Nephron progenitor cell (in vitro differentiated cells): Measurements from ENCODE around the gene KCNJ6.

ENCODE experiments used
- DNase-seq: peaks from one replicate; pipeline ENCODE4 v3.0.0; 2021
- H3K27ac Mint-ChIP-seq: 2 replicates; pipeline ENCODE4 v1.8.0; 2021; ENCODE audit warnings: mild to moderate bottlenecking, moderate library complexity, mixed read lengths
- H3K27me3 Mint-ChIP-seq: 2 replicates; pipeline ENCODE4 v1.8.0; 2021; ENCODE audit warnings: mild to moderate bottlenecking, low read depth, mixed read lengths; ENCODE audit not compliant: poor library complexity
- H3K36me3 Mint-ChIP-seq: 2 replicates; pipeline ENCODE4 v1.8.0; 2021; ENCODE audit warnings: low read depth, mixed read lengths
- H3K4me1 Mint-ChIP-seq: 2 replicates; pipeline ENCODE4 v1.8.0; 2021; ENCODE audit warnings: mixed read lengths
- H3K4me3 Mint-ChIP-seq: 2 replicates; pipeline ENCODE4 v1.8.0; 2021; ENCODE audit warnings: mild to moderate bottlenecking, moderate library complexity, mixed read lengths
- H3K9me3 Mint-ChIP-seq: 2 replicates; pipeline ENCODE4 v1.8.0; 2021; ENCODE audit warnings: mild to moderate bottlenecking, moderate library complexity, mixed read lengths
- TF ChIP-seq, protein P1 (sequence below): fragments of 200-600 bp; sonication (generic); IDR thresholded peaks from 2 replicates; pipeline ENCODE4 v1.5.0; 2021; ENCODE audit warnings: antibody characterized with exemption

KCNJ6 gene

DNA sequence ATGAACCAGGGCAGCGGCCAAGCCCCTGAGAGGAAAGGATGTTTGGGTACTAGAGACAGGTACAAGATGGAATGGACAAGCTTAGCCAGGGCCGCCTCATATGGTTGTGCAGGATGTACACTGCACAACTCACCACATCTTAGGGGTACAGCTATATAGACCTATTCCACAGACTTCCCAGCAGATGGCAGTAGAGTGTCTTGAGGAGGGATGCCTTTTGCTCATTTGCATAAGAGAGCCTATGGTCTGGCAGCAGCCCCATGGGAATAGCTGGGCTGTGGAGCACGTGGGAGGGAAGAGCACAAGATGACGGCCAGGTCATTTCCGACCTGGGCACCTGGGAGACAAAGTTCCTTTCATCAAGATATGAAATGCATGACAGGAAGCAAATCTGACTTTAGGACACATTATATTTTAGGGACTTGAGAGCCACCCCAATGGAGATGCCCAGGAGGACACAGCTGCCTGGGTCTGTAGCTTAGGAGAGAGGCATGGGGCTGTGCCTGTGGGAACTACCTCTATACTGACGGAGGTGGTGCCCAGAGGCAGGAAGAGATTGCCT is 215.5 kb downstream of the KCNJ6 start:
- TF ChIP-seq, protein P1, sequence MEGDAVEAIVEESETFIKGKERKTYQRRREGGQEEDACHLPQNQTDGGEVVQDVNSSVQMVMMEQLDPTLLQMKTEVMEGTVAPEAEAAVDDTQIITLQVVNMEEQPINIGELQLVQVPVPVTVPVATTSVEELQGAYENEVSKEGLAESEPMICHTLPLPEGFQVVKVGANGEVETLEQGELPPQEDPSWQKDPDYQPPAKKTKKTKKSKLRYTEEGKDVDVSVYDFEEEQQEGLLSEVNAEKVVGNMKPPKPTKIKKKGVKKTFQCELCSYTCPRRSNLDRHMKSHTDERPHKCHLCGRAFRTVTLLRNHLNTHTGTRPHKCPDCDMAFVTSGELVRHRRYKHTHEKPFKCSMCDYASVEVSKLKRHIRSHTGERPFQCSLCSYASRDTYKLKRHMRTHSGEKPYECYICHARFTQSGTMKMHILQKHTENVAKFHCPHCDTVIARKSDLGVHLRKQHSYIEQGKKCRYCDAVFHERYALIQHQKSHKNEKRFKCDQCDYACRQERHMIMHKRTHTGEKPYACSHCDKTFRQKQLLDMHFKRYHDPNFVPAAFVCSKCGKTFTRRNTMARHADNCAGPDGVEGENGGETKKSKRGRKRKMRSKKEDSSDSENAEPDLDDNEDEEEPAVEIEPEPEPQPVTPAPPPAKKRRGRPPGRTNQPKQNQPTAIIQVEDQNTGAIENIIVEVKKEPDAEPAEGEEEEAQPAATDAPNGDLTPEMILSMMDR = peak; percentile 57
- Mint-ChIP-seq H3K27ac (no peak overlapping the region), H3K27me3 (peaks cover 4% of the 10 kb centered on the region), H3K36me3 (no peaks in the 10 kb centered on the region), H3K4me3 (no peak overlapping the region), H3K9me3 (peaks cover 17% of the 10 kb centered on the region), H3K4me1 (peaks cover 7% of the 10 kb centered on the region)
- peak; percentile 67 for DNase-seq

DNA sequence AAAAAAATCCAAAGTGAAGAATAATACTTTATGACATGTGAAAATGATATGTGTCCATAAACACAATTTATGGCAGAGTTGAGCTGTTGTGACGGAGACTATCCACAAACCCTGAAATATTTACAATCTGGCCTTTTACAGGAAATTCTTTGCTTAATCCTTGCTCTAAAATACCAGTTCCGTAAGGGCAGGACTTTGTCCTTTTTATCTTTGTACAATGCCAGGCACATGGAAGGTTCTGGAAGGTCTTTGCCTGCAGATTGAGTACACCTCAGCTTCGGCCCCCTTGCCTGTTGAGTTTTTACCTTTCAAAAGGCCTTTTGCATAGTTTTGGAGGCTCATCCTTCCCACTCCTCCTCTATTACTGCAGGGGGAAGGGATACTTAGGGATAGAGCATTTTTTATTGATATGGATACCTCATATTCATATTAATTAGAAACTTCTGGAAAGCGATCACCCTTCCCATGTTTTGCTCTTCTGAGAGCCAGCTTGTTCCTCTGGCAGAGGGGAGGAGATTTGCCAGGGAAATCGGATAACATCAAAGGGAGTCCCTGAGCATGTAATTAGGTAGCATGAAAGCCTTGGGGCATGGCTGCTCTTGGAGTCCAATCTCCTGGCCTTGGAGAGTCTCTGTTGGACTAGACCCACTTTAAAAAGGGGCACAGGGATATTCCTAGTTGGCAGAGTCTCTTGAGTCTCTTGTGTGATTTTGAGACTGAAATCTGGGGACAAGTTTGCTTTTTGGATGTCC is 217.1 kb downstream of the KCNJ6 start:
- H3K27ac Mint-ChIP-seq = no peak overlapping the region
- peaks cover 24% of the 10 kb centered on the region for H3K9me3 Mint-ChIP-seq
- H3K27me3 Mint-ChIP-seq = peaks cover 4% of the 10 kb centered on the region
- H3K36me3 Mint-ChIP-seq = no peaks in the 10 kb centered on the region
- H3K4me1 Mint-ChIP-seq = peaks cover 7% of the 10 kb centered on the region
- TF ChIP-seq, protein P1 = no peak
- DNase-seq = no peak
- H3K4me3 Mint-ChIP-seq = no peak overlapping the region

DNA sequence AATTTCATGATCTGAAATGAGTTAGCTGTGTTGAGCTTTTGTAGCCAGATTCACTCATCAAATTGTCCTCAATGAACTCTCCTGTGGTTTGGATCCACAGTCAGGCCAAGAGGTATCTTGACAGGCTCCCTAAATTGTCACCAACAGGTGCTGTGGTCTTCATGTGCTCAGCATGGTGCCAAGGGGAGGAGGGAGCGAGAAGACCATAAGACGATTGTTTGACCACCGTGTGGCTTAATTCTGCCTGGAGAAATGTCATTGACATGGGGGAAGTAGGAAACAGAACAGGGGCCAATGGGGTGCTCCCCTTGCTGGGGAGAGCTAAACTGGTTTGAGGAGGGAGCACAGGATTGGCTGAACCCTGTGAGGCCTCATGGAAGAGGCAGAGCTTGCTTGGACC is 219.3 kb downstream of the KCNJ6 start:
- H3K4me3 Mint-ChIP-seq = no peak overlapping the region
- H3K36me3 Mint-ChIP-seq = no peaks in the 10 kb centered on the region
- TF ChIP-seq, protein P1 = no peak
- no peak overlapping the region for H3K27ac Mint-ChIP-seq
- H3K27me3 Mint-ChIP-seq = peaks cover 4% of the 10 kb centered on the region
- DNase-seq = no peak
- H3K4me1 Mint-ChIP-seq = peaks cover 7% of the 10 kb centered on the region
- H3K9me3 Mint-ChIP-seq = peaks cover 24% of the 10 kb centered on the region

DNA sequence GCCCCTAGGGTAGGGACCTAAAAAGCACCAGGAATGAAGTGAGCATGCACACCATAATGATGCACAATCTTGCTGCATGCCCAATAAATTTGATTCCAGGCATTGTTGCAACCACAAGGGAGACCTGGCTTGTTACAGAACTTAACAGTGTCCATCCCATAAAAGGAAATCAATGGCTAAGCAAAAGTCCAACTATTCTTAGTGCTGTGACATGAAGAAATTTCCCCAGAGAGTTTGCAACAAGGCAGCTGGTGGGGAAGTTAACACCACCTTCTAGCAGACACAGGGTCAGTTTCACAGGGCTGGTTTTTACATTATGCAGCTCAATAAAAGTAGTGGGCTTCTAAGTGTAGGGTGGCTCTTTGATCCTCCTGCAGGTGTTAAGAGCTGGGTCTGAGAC is 221.1 kb downstream of the KCNJ6 start:
- Mint-ChIP-seq H3K9me3 (peaks cover 24% of the 10 kb centered on the region), H3K36me3 (no peaks in the 10 kb centered on the region), H3K27ac (no peak overlapping the region), H3K27me3 (peaks cover 4% of the 10 kb centered on the region), H3K4me3 (no peak overlapping the region), H3K4me1 (peaks cover 7% of the 10 kb centered on the region)
- no peak for DNase-seq
- TF ChIP-seq, protein P1 = no peak

DNA sequence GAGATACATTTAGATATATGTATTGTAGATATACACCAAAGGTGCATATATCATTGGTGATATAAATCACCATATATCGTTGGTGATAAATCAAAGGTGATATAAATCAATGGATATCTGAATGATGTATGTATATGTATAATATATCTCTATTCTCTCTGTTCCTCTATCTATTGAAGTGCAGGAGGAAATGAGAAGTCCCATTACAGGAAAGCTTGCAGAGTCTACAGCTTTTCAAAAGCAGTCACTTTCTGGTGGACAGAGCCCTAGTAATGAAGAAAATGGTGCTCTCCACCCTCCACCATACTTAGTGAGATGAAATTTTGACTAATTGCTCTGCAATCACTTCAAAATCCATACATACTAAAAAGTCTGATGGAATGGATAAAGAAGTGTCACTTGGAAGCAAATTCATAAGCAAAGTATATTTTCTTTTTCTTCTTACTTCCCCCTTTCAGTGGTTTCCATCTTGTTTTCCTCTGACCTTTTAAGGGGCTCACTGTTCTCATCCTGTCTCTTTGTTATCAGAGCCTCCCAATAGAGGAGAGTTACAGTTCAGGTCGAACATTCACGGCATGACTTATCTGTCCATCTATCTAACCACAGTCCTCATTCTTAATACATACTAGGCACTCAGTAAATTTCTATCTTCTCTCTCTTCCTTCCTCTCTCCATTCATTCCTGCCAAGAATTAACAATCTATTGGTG is 227.2 kb downstream of the KCNJ6 start:
- H3K4me3 Mint-ChIP-seq = no peak overlapping the region
- no peaks in the 10 kb centered on the region for H3K36me3 Mint-ChIP-seq
- no peak for DNase-seq
- H3K9me3 Mint-ChIP-seq = peaks cover 7% of the 10 kb centered on the region
- H3K27ac Mint-ChIP-seq = no peak overlapping the region
- TF ChIP-seq, protein P1 = no peak
- H3K27me3 Mint-ChIP-seq = peaks cover 8% of the 10 kb centered on the region
- peaks cover 10% of the 10 kb centered on the region for H3K4me1 Mint-ChIP-seq
